Measurements from ENCODE around the gene ZFX. TPM values are rescaled to one million over a fixed set of nuclear protein-coding genes. Genes with fewer than 3 reads are reported as not detected.
"Not testable (repeated sequence)": the region's sequence is repeated elsewhere in the genome, so short reads cannot be mapped to it uniquely, and the experiment has no call there.

The ZFX gene
- total RNA-seq, 4 donors from 2014 or later = 63.7 to 105 (median 68.2) TPM

GRCh38 chrX:24150898-24151297, 1.4 kb downstream of the ZFX start:
- peak overlapping the region; percentile 41 to 98 (median 97) for H3K27ac ChIP-seq
- H3K36me3 ChIP-seq = no peaks in the 10 kb centered on the region
- TF ChIP-seq POLR2A (IDR thresholded peaks at IDR 0.05) (no peak), CTCF (IDR thresholded peaks at IDR 0.05) (no peak)
- H3K4me1 ChIP-seq = peaks cover 55 to 56% of the 10 kb centered on the region in 2 donors
- H3K4me3 ChIP-seq (replicated peaks in 1 of 3) = peak overlapping the region in 2 of 3 donors; percentile 47 to 70
- intact Hi-C loops (cut with DNase I) = loop anchor here (10.0 kb wide), 2 partner anchors 54 to 96 kb away; partner anchors contain the start of gene EIF2S3
- DNase-seq = no peak
- WGBS, 2 donors = 2 to 4% methylated on average over 10 of the region's 10 CpGs
- no peaks in the 10 kb centered on the region for H3K27me3 ChIP-seq
- H3K9me3 ChIP-seq = no peaks in the 10 kb centered on the region

GRCh38 chrX:24151513-24151912, 2.0 kb downstream of the ZFX start:
- H3K4me1 ChIP-seq = peaks cover 51 to 54% of the 10 kb centered on the region in 2 donors
- no peaks in the 10 kb centered on the region for H3K36me3 ChIP-seq
- 70 to 82% methylated on average over 8 of the region's 8 CpGs for WGBS, 2 donors
- H3K4me3 ChIP-seq (replicated peaks in 1 of 3) = peak overlapping the region in 1 of 3 donors; percentile 70
- peak overlapping the region in 1 of 3 donors; percentile 98 for H3K27ac ChIP-seq
- intact Hi-C loops (cut with DNase I) = loop anchor here (10.0 kb wide), 2 partner anchors 53 to 97 kb away; partner anchors contain the start of gene EIF2S3
- H3K27me3 ChIP-seq = no peaks in the 10 kb centered on the region
- TF ChIP-seq POLR2A (IDR thresholded peaks at IDR 0.05) (no peak), CTCF (IDR thresholded peaks at IDR 0.05) (no peak)
- H3K9me3 ChIP-seq = no peaks in the 10 kb centered on the region
- DNase-seq = no peak

GRCh38 chrX:24153178-24153795, 3.8 kb downstream of the ZFX start:
- peak in 1 of 2 donors; percentile 13 for DNase-seq

GRCh38 chrX:24153796-24154189, 4.3 kb downstream of the ZFX start:
- no peak for DNase-seq
- no peaks in the 10 kb centered on the region for H3K9me3 ChIP-seq
- intact Hi-C loops (cut with DNase I) = loop anchor here (10.0 kb wide), 2 partner anchors 51 to 99 kb away; partner anchors contain the start of gene EIF2S3
- H3K36me3 ChIP-seq = no peaks in the 10 kb centered on the region
- no peak overlapping the region for H3K4me3 ChIP-seq (replicated peaks in 1 of 3)
- peaks cover 35 to 38% of the 10 kb centered on the region in 2 donors for H3K4me1 ChIP-seq
- no peak overlapping the region for H3K27ac ChIP-seq
- H3K27me3 ChIP-seq = no peaks in the 10 kb centered on the region
- TF ChIP-seq CTCF (IDR thresholded peaks at IDR 0.05) = no peak
- WGBS, 2 donors = 40 to 52% methylated on average over 2 of the region's 2 CpGs

More at GRCh38 chrX:24153178-24153795, 3.8 kb downstream of the ZFX start:
- intact Hi-C loops (cut with DNase I) = loop anchor here (10.0 kb wide), 2 partner anchors 52 to 98 kb away; partner anchors contain the start of gene EIF2S3
- WGBS, 2 donors = 8 to 9% methylated on average over 4 of the region's 4 CpGs
- H3K27me3 ChIP-seq = no peaks in the 10 kb centered on the region
- no peaks in the 10 kb centered on the region for H3K9me3 ChIP-seq
- H3K4me1 ChIP-seq = peaks cover 39 to 42% of the 10 kb centered on the region in 2 donors
- H3K36me3 ChIP-seq = no peaks in the 10 kb centered on the region
- H3K4me3 ChIP-seq (replicated peaks in 1 of 3) = no peak overlapping the region
- TF ChIP-seq POLR2A (IDR thresholded peaks at IDR 0.05) = no peak
- TF ChIP-seq CTCF (IDR thresholded peaks at IDR 0.05) = no peak
- H3K27ac ChIP-seq = peak overlapping the region in 1 of 3 donors; percentile 5

GRCh38 chrX:24154490-24155034, 5.0 kb downstream of the ZFX start:
- DNase-seq = no peak
- TF ChIP-seq CTCF (IDR thresholded peaks at IDR 0.05) (no peak), POLR2A (IDR thresholded peaks at IDR 0.05) (no peak)
- H3K27ac ChIP-seq = no peak overlapping the region
- intact Hi-C loops (cut with DNase I) = loop anchor here (10.0 kb wide), 2 partner anchors 50 to 100 kb away; partner anchors contain the start of gene EIF2S3
- H3K36me3 ChIP-seq = no peaks in the 10 kb centered on the region
- H3K9me3 ChIP-seq = no peaks in the 10 kb centered on the region
- no peak overlapping the region for H3K4me3 ChIP-seq (replicated peaks in 1 of 3)
- H3K27me3 ChIP-seq = no peaks in the 10 kb centered on the region
- 68 to 81% methylated on average over 8 of the region's 8 CpGs for WGBS, 2 donors
- peaks cover 35 to 38% of the 10 kb centered on the region in 2 donors for H3K4me1 ChIP-seq

- intact Hi-C loops (cut with DNase I) = loop anchor here (10.0 kb wide), 2 partner anchors 49 to 101 kb away; partner anchors contain the start of gene EIF2S3
- not testable (repeated sequence) for H3K36me3 ChIP-seq; H3K4me3 ChIP-seq (replicated peaks in 1 of 3); H3K9me3 ChIP-seq; DNase-seq; H3K27ac ChIP-seq; H3K27me3 ChIP-seq
- H3K4me1 ChIP-seq = peaks cover 40 to 41% of the 10 kb centered on the region in 2 donors
- 88 to 94% methylated on average over 6 to 7 of the region's 7 CpGs for WGBS, 2 donors
Measured at GRCh38 chrX:24155747-24156146, 6.2 kb downstream of the ZFX start.

All from thyroid gland (tissue), 4 donors.